HG02885 (cell line): ENCODE measurements around the gene C3.
"Not testable (repeated sequence)": the region's sequence is repeated elsewhere in the genome, so short reads cannot be mapped to it uniquely, and the experiment has no call there.

Experiments used
- ATAC-seq: cut with Tn5 transposase; IDR thresholded peaks from one replicate; pipeline ENCODE4 v1.9.1; 2021; ENCODE audit warnings: mild to moderate bottlenecking; ENCODE audit not compliant: unreplicated experiment, poor library complexity

The C3 gene

DNA sequence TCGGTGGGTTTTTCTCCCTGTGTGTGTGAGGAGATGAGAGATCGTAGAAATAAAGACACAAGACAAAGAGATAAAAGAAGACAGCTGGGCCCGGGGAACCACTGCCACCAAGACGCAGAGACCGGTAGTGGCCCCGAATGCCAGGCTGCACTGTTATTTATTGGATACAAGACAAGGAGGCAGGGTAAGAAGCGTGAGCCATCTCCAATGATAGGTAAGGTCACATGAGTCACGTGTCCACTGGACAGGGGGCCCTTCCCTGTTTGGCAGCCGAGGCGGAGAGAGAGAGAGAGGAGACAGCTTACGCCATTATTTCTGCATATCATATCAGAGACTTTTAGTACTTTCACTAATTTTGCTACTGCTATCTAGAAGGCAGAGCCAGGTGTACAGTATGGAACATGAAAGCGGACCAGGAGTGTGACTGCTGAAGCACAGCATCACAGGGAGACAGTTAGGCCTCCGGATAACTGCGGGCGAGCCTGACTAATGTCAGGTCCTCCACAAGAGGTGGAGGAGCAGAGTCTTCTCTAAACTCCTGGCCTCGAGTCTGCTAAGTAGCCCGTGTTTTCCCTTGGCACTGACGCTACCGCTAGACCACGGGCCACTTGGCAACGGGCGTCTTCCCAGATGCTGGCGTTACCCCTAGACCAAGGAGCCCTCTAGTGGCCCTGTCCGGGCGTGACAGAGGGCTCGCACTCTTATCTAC lies 87.5 kb downstream of the C3 start:
- ATAC-seq = not testable (repeated sequence)

- no peak for ATAC-seq
Observed at GRCh38 chr19:6632002-6632621, 88.3 kb downstream of the C3 start.
